Loucy (cell line): ENCODE data around the gene ZNF679.
"Not testable (repeated sequence)": the region's sequence is repeated elsewhere in the genome, so short reads cannot be mapped to it uniquely, and the experiment has no call there.

Source experiments
- H2AFZ ChIP-seq: fragments of 200-600 bp; sonication (generic); 2 replicates; pipeline ENCODE4 v1.6.0; 2016; ENCODE audit warnings: antibody characterized with exemption, mild to moderate bottlenecking, low read length, moderate library complexity
- H3F3A ChIP-seq: fragments of 200-600 bp; 2 replicates; pipeline ENCODE4 v1.6.0; 2016; ENCODE audit warnings: antibody characterized with exemption, low read depth, mild to moderate bottlenecking
- H3K27me3 ChIP-seq: fragments of 200-600 bp; sonication (generic); 2 replicates; pipeline ENCODE4 v1.6.1; 2014; ENCODE audit warnings: low read length, mild to moderate bottlenecking; ENCODE audit not compliant: insufficient read depth, poor library complexity, severe bottlenecking
- H3K36me3 ChIP-seq: fragments of 200-600 bp; sonication (generic); 2 replicates; pipeline ENCODE4 v1.6.1; 2016; ENCODE audit warnings: low read length; ENCODE audit not compliant: insufficient read depth
- H3K4me1 ChIP-seq: fragments of 200-600 bp; sonication (generic); 2 replicates; pipeline ENCODE4 v1.5.1; 2014; ENCODE audit warnings: low read length, mild to moderate bottlenecking; ENCODE audit not compliant: insufficient read depth, poor library complexity, severe bottlenecking
- H3K4me2 ChIP-seq: fragments of 200-600 bp; sonication (generic); 2 replicates; pipeline ENCODE4 v1.6.0; 2014; ENCODE audit warnings: antibody characterized with exemption, low read length, low read depth, mild to moderate bottlenecking; ENCODE audit not compliant: poor library complexity, severe bottlenecking
- H3K4me3 ChIP-seq: fragments of 200-600 bp; sonication (generic); 2 replicates; pipeline ENCODE4 v1.5.1; 2014; ENCODE audit warnings: low read length, mild to moderate bottlenecking, mixed read lengths; ENCODE audit not compliant: poor library complexity, severe bottlenecking
- H3K79me2 ChIP-seq: fragments of 200-600 bp; sonication (generic); 2 replicates; pipeline ENCODE4 v1.6.1; 2014; ENCODE audit warnings: low read length; ENCODE audit not compliant: insufficient read depth
- H3K9ac ChIP-seq: fragments of 200-600 bp; sonication (generic); 2 replicates; pipeline ENCODE4 v1.6.0; 2014; ENCODE audit warnings: mild to moderate bottlenecking, low read depth, low read length, moderate library complexity; ENCODE audit not compliant: poor library complexity, severe bottlenecking
- H3K9me2 ChIP-seq: fragments of 200-600 bp; sonication (generic); replicated peaks from 2 replicates; pipeline ENCODE4 v1.6.1; 2016; ENCODE audit warnings: low read depth, low read length, mixed read lengths
- H3K9me3 ChIP-seq: fragments of 200-600 bp; sonication (generic); 2 replicates; pipeline ENCODE4 v1.6.1; 2014; ENCODE audit warnings: mild to moderate bottlenecking, antibody characterized with exemption, low read length, low read depth; ENCODE audit not compliant: insufficient read depth
- H4K20me1 ChIP-seq: fragments of 200-600 bp; sonication (generic); 2 replicates; pipeline ENCODE4 v1.6.0; 2014; ENCODE audit warnings: antibody characterized with exemption, low read length, mild to moderate bottlenecking; ENCODE audit not compliant: insufficient read depth, poor library complexity, severe bottlenecking
- CTCF ChIP-seq: fragments of 200-600 bp; sonication (generic); conservative IDR thresholded peaks from 2 replicates; pipeline ENCODE4 v1.5.1; 2014; ENCODE audit warnings: mild to moderate bottlenecking, antibody characterized with exemption, low read length
- EZH2phosphoT487 ChIP-seq: fragments of 200-600 bp; IDR thresholded peaks from 2 replicates; pipeline ENCODE4 v1.6.1; 2018; ENCODE audit warnings: antibody characterized with exemption, mild to moderate bottlenecking, moderate library complexity, borderline replicate concordance

The ZNF679 gene

GRCh38 chr7:64314566-64314965 lies 86.3 kb downstream of the ZNF679 start:
- Histone ChIP-seq H3K9ac (peak overlapping the region; percentile 92), H2AFZ (0 out of 2 replicates have a peak overlapping the region, but pooled peaks have one; percentile 92), H3K9me3 (no peaks in the 10 kb centered on the region), H3K79me2 (peaks cover 54% of the 10 kb centered on the region), H3K4me2 (peak overlapping the region; percentile 81), H3K9me2 (no peaks in the 10 kb centered on the region), H3K36me3 (no peaks in the 10 kb centered on the region), H3K27me3 (no peaks in the 10 kb centered on the region), H4K20me1 (peaks cover 45% of the 10 kb centered on the region), H3K4me1 (peaks cover 29% of the 10 kb centered on the region), H3K4me3 (peak overlapping the region; percentile 82), H3F3A (no peaks in the 10 kb centered on the region)
- TF ChIP-seq EZH2phosphoT487 (no peak), CTCF (no peak)

- H3K36me3 ChIP-seq, H2AFZ ChIP-seq, H3K9me3 ChIP-seq, H3K9me2 ChIP-seq, H3K27me3 ChIP-seq, H3F3A ChIP-seq: not testable (repeated sequence)
- H4K20me1 ChIP-seq, result peaks cover 52% of the 10 kb centered on the region
- peak overlapping the region; percentile 81 for H3K4me2 ChIP-seq
- peaks cover 29% of the 10 kb centered on the region for H3K4me1 ChIP-seq
- peaks cover 70% of the 10 kb centered on the region for H3K79me2 ChIP-seq
- H3K9ac ChIP-seq, result peak overlapping the region; percentile 92
- H3K4me3 ChIP-seq, result peak overlapping the region; percentile 82
Measured at GRCh38 chr7:64316031-64316742, 87.9 kb downstream of the ZNF679 start.
